ENCODE results near the gene NAV2. TPM values are rescaled to one million over a fixed set of nuclear protein-coding genes. Genes with fewer than 3 reads are reported as not detected.

Gene NAV2
- total RNA-seq, 1 experiment from 2014 or later, result 2.1 TPM

GRCh38 chr11:20119315-20119714 lies 406.7 kb downstream of the NAV2 start:
- Histone ChIP-seq H3K27ac (ENCODE audit: low read depth, low read length) (no peak overlapping the region), H4K20me1 (ENCODE audit: insufficient read depth) (no peaks in the 10 kb centered on the region), H3K27me3 (ENCODE audit: insufficient read depth, low read length) (no peaks in the 10 kb centered on the region), H3K79me2 (ENCODE audit: insufficient read depth, low read length) (no peaks in the 10 kb centered on the region), H3K9ac (ENCODE audit: low read length) (no peak overlapping the region), H3K4me1 (ENCODE audit: control insufficient read depth in 1 of 2, insufficient read depth in 2 of 2, low read length in 2 of 2) (no peaks in the 10 kb centered on the region), H3K9me3 (ENCODE audit: control insufficient read depth in 1 of 2, insufficient read depth in 1 of 2, low read depth in 1 of 2, low read length in 2 of 2) (no peaks in the 10 kb centered on the region), H3K4me3 (replicated peaks in 1 of 2; ENCODE audit: low read depth in 1 of 2, low read length in 2 of 2) (no peak overlapping the region), H3K36me3 (ENCODE audit: control insufficient read depth in 1 of 2, insufficient read depth in 2 of 2, low read length in 2 of 2) (no peaks in the 10 kb centered on the region), H2AFZ (ENCODE audit: low read depth, low read length, poor library complexity, severe bottlenecking) (no peak overlapping the region), H3K4me2 (ENCODE audit: low read length) (no peak overlapping the region), H3K9me2 (ENCODE audit: insufficient read depth) (no peaks in the 10 kb centered on the region)
- no TSS peak for BruUV-seq (replicated peaks)
- intact Hi-C loops (cut with micrococcal nuclease), result loop anchor here (10.0 kb wide), 1 partner anchor 1045 kb away; no protein-coding TSS in a partner anchor
- ChIA-PET CTCF (no interaction called here), RAD21 (ENCODE audit: low non-redundant PET in 1 of 2, low total read pairs in 2 of 2, uncharacterized antibody in 2 of 2, unreplicated experiment in 2 of 2) (no interaction called here), POLR2A (no interaction called here)
- no peak for DNase-seq (ENCODE audit: low read depth, low spot score)
- TF ChIP-seq EZH2 (IDR thresholded peaks at IDR 0.05) (no peak), ZNF274 (IDR thresholded peaks at IDR 0.05; ENCODE audit: low read depth, low read length) (no peak), POLR2A (IDR thresholded peaks at IDR 0.05; ENCODE audit: borderline replicate concordance, extremely low read depth, insufficient read depth, insufficient read length) (no peak), CEBPB (IDR thresholded peaks at IDR 0.05; ENCODE audit: low read depth) (no peak), JUND (IDR thresholded peaks at IDR 0.05) (no peak), EGR1 (IDR thresholded peaks at IDR 0.05; ENCODE audit: low read depth) (no peak), SP1 (IDR thresholded peaks at IDR 0.05; ENCODE audit: low read depth) (no peak), FOSL1 (IDR thresholded peaks at IDR 0.05; ENCODE audit: low read depth) (no peak)
- TF ChIP-seq, protein P1, sequence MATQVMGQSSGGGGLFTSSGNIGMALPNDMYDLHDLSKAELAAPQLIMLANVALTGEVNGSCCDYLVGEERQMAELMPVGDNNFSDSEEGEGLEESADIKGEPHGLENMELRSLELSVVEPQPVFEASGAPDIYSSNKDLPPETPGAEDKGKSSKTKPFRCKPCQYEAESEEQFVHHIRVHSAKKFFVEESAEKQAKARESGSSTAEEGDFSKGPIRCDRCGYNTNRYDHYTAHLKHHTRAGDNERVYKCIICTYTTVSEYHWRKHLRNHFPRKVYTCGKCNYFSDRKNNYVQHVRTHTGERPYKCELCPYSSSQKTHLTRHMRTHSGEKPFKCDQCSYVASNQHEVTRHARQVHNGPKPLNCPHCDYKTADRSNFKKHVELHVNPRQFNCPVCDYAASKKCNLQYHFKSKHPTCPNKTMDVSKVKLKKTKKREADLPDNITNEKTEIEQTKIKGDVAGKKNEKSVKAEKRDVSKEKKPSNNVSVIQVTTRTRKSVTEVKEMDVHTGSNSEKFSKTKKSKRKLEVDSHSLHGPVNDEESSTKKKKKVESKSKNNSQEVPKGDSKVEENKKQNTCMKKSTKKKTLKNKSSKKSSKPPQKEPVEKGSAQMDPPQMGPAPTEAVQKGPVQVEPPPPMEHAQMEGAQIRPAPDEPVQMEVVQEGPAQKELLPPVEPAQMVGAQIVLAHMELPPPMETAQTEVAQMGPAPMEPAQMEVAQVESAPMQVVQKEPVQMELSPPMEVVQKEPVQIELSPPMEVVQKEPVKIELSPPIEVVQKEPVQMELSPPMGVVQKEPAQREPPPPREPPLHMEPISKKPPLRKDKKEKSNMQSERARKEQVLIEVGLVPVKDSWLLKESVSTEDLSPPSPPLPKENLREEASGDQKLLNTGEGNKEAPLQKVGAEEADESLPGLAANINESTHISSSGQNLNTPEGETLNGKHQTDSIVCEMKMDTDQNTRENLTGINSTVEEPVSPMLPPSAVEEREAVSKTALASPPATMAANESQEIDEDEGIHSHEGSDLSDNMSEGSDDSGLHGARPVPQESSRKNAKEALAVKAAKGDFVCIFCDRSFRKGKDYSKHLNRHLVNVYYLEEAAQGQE (IDR thresholded peaks at IDR 0.05; ENCODE audit: low read depth), result no peak
- ATAC-seq, result no peak

All from HCT116 (cell line).